ENCODE results near the gene MAS1L.
"Not testable (repeated sequence)": the region's sequence is repeated elsewhere in the genome, so short reads cannot be mapped to it uniquely, and the experiment has no call there.

Gene MAS1L

DNA sequence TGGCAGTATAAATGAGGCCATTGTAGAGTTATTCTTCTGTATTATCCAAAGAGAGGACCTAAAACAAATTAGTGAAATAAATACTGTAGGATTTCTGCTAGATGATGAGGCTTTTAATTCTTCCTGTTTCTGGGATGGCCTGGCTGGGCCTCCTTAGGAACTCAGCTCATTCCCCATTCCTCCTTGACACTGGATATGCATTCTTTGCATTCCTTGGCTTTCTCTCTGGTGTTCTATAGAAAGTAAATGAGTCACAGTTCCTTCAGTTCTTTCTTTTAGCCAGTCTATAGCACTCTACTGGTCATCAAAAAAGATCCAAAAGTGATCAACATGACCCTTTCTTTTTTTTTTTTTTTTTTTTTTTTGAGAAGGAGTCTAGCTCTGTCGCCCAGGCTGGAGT, 40.1 kb downstream of the MAS1L start:
- DNase-seq (ENCODE audit: low spot score) = peak; percentile 47
- Histone ChIP-seq H4K8ac (ENCODE audit: low read depth, low read length) (no peak overlapping the region), H3K27ac (replicated peaks; ENCODE audit: low read length) (peak overlapping the region; percentile 76), H2BK5ac (ENCODE audit: low read length) (no peak overlapping the region), H3K23ac (ENCODE audit: low read depth, low read length, poor library complexity) (no peak overlapping the region), H2BK120ac (ENCODE audit: low read depth, low read length) (no peak overlapping the region), H3K9me3 (replicated peaks in 1 of 2; ENCODE audit: control insufficient read depth in 2 of 2, insufficient read depth in 1 of 2, low read depth in 1 of 2, low read length in 2 of 2) (peaks cover 0 to 3% of the 10 kb centered on the region in 2 donors), H3K4me2 (ENCODE audit: insufficient read depth, low read length, poor library complexity, severe bottlenecking) (no peak overlapping the region), H3K4me3 (ENCODE audit: low read length in 2 of 2) (no peak overlapping the region), H2AFZ (ENCODE audit: low read length) (no peak overlapping the region), H3K4me1 (ENCODE audit: control insufficient read depth in 2 of 2, insufficient read depth in 1 of 2, low read depth in 1 of 2, low read length in 2 of 2) (peaks cover 2 to 3% of the 10 kb centered on the region in 2 donors), H3K79me1 (ENCODE audit: low read depth, low read length) (no peaks in the 10 kb centered on the region), H3K36me3 (replicated peaks in 1 of 2; ENCODE audit: control insufficient read depth in 2 of 2, insufficient read depth in 2 of 2, low read length in 2 of 2) (no peaks in the 10 kb centered on the region), H4K91ac (ENCODE audit: low read depth, low read length, poor library complexity) (no peak overlapping the region), H2BK15ac (ENCODE audit: low read length) (no peak overlapping the region), H3K18ac (ENCODE audit: low read length) (no peak overlapping the region), H3K27me3 (ENCODE audit: control insufficient read depth in 3 of 3, insufficient read depth in 3 of 3, low read depth in 1 of 3, low read length in 3 of 3) (no peaks in the 10 kb centered on the region), H3K4ac (ENCODE audit: low read length) (no peak overlapping the region), H3K14ac (ENCODE audit: low read length) (no peak overlapping the region), H2BK12ac (ENCODE audit: low read length) (no peak overlapping the region), H3K9ac (ENCODE audit: low read depth, low read length, poor library complexity) (no peak overlapping the region), H2AK5ac (ENCODE audit: low read depth, low read length) (no peak overlapping the region)
- no CpG with 5 or more reads among the region's 1 CpG for WGBS, 2 donors (ENCODE audit: extremely low coverage in 2 of 2, insufficient read length in 2 of 2, insufficient replicate concordance in 1 of 2)

DNA sequence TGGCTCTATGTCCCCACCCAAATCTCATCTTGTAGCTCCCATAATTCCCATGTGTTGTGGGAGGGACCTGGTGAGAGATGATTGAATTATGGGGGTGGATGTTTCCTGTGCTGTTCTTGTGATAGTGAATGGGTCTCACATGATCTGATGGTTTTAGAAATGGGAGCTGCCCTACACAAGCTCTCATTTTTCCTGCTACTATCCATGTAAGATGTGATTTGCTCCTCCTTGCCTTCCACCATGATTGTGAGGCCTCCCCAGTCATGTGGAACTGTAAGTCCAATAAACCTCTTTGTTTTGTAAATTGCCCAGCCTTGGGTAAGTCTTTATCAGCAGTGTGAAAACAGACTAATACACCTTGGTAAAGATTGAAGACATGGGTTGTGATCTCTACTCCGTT, 43.7 kb downstream of the MAS1L start:
- H3K79me1 ChIP-seq (ENCODE audit: low read depth, low read length); H3K27ac ChIP-seq (replicated peaks; ENCODE audit: low read length); H3K4me1 ChIP-seq (ENCODE audit: control insufficient read depth in 2 of 2, insufficient read depth in 1 of 2, low read depth in 1 of 2, low read length in 2 of 2); H3K27me3 ChIP-seq (ENCODE audit: control insufficient read depth in 3 of 3, insufficient read depth in 3 of 3, low read depth in 1 of 3, low read length in 3 of 3); H4K91ac ChIP-seq (ENCODE audit: low read depth, low read length, poor library complexity); H2AFZ ChIP-seq (ENCODE audit: low read length); H2AK5ac ChIP-seq (ENCODE audit: low read depth, low read length); H3K4ac ChIP-seq (ENCODE audit: low read length); H3K9ac ChIP-seq (ENCODE audit: low read depth, low read length, poor library complexity); H3K14ac ChIP-seq (ENCODE audit: low read length); H2BK15ac ChIP-seq (ENCODE audit: low read length); H3K4me3 ChIP-seq (ENCODE audit: low read length in 2 of 2); H2BK5ac ChIP-seq (ENCODE audit: low read length); H3K36me3 ChIP-seq (replicated peaks in 1 of 2; ENCODE audit: control insufficient read depth in 2 of 2, insufficient read depth in 2 of 2, low read length in 2 of 2); DNase-seq (ENCODE audit: low spot score); H3K23ac ChIP-seq (ENCODE audit: low read depth, low read length, poor library complexity); H3K18ac ChIP-seq (ENCODE audit: low read length); H3K9me3 ChIP-seq (replicated peaks in 1 of 2; ENCODE audit: control insufficient read depth in 2 of 2, insufficient read depth in 1 of 2, low read depth in 1 of 2, low read length in 2 of 2); H2BK12ac ChIP-seq (ENCODE audit: low read length); H3K4me2 ChIP-seq (ENCODE audit: insufficient read depth, low read length, poor library complexity, severe bottlenecking); H2BK120ac ChIP-seq (ENCODE audit: low read depth, low read length); H4K8ac ChIP-seq (ENCODE audit: low read depth, low read length): not testable (repeated sequence)
- WGBS, 2 donors (ENCODE audit: extremely low coverage in 2 of 2, insufficient read length in 2 of 2, insufficient replicate concordance in 1 of 2) = no CpG with 5 or more reads among the region's 1 CpG

DNA sequence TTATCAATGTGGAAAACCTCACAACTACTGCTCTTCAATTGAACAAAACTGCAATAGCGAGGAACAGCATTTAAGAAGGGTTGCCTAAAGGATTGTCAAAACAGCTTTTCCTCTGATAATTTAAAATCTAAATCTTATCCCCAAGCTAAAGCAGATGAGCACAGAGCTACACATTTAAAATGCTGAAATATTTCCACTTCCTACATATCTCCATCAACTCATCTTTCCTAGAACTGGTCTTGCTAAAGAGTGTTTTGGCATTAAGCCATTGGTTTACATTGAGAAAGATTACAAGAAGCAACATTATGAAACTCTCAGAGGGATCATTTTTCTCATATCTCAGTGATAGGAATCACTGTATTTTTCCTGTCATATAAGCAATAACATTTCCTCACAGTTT, 45.0 kb downstream of the MAS1L start:
- no peaks in the 10 kb centered on the region for H3K27me3 ChIP-seq (ENCODE audit: control insufficient read depth in 3 of 3, insufficient read depth in 3 of 3, low read depth in 1 of 3, low read length in 3 of 3)
- H3K4ac ChIP-seq (ENCODE audit: low read length) = no peak overlapping the region
- no peak overlapping the region for H2BK12ac ChIP-seq (ENCODE audit: low read length)
- H3K79me1 ChIP-seq (ENCODE audit: low read depth, low read length) = no peaks in the 10 kb centered on the region
- no peak overlapping the region for H3K18ac ChIP-seq (ENCODE audit: low read length)
- H4K91ac ChIP-seq (ENCODE audit: low read depth, low read length, poor library complexity) = no peak overlapping the region
- H3K23ac ChIP-seq (ENCODE audit: low read depth, low read length, poor library complexity) = no peak overlapping the region
- no peak overlapping the region for H2AFZ ChIP-seq (ENCODE audit: low read length)
- no peak overlapping the region for H3K9ac ChIP-seq (ENCODE audit: low read depth, low read length, poor library complexity)
- no peaks in the 10 kb centered on the region for H3K36me3 ChIP-seq (replicated peaks in 1 of 2; ENCODE audit: control insufficient read depth in 2 of 2, insufficient read depth in 2 of 2, low read length in 2 of 2)
- DNase-seq (ENCODE audit: low spot score) = no peak
- no peak overlapping the region for H2BK15ac ChIP-seq (ENCODE audit: low read length)
- H3K27ac ChIP-seq (replicated peaks; ENCODE audit: low read length) = no peak overlapping the region
- no peak overlapping the region for H3K4me2 ChIP-seq (ENCODE audit: insufficient read depth, low read length, poor library complexity, severe bottlenecking)
- H2BK120ac ChIP-seq (ENCODE audit: low read depth, low read length) = no peak overlapping the region
- no peak overlapping the region for H4K8ac ChIP-seq (ENCODE audit: low read depth, low read length)
- H3K4me1 ChIP-seq (ENCODE audit: control insufficient read depth in 2 of 2, insufficient read depth in 1 of 2, low read depth in 1 of 2, low read length in 2 of 2) = peaks cover 1 to 2% of the 10 kb centered on the region in 2 donors
- no peak overlapping the region for H2AK5ac ChIP-seq (ENCODE audit: low read depth, low read length)
- no peak overlapping the region for H3K14ac ChIP-seq (ENCODE audit: low read length)
- H2BK5ac ChIP-seq (ENCODE audit: low read length) = no peak overlapping the region
- no peak overlapping the region for H3K4me3 ChIP-seq (ENCODE audit: low read length in 2 of 2)
- peaks cover 0 to 1% of the 10 kb centered on the region in 2 donors for H3K9me3 ChIP-seq (replicated peaks in 1 of 2; ENCODE audit: control insufficient read depth in 2 of 2, insufficient read depth in 1 of 2, low read depth in 1 of 2, low read length in 2 of 2)
- WGBS, 2 donors (ENCODE audit: extremely low coverage in 2 of 2, insufficient read length in 2 of 2, insufficient replicate concordance in 1 of 2) = no CpG with 5 or more reads among the region's 1 CpG

DNA sequence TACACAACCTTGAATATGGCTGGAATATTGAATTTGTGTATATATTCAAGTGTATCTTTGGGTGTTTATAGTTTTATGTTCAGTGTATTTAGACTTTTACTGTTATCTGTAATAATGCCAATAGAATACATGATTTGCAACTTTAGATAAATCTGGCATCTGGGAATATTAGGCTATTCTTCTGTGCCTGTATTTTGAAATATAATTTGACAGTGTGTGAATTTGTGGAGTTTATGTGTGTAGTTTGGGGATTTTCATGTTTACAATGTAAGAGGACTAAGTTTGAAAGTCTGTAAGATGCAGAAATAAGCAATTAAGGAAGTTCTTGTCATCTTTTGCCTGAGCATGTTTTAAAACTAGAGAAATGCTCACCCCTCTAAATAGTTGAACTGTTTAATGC, 48.8 kb downstream of the MAS1L start, which contains the start of gene OR10C1:
Gene OR10C1 (plus strand): TSS at position 301 of the 400 bp plus-strand sequence. CDS start 710 bp downstream, outside the sequence.
- H3K4ac ChIP-seq (ENCODE audit: low read length) = no peak within 1 kb of the TSS
- H3K18ac ChIP-seq (ENCODE audit: low read length) = no peak within 1 kb of the TSS
- no peak for DNase-seq (ENCODE audit: low spot score)
- H3K4me2 ChIP-seq (ENCODE audit: insufficient read depth, low read length, poor library complexity, severe bottlenecking) = no peak within 1 kb of the TSS
- no peak within 1 kb of the TSS for H3K27ac ChIP-seq (replicated peaks; ENCODE audit: low read length)
- no peaks in the 10 kb centered on the region for H3K9me3 ChIP-seq (replicated peaks in 1 of 2; ENCODE audit: control insufficient read depth in 2 of 2, insufficient read depth in 1 of 2, low read depth in 1 of 2, low read length in 2 of 2)
- no peaks in the 10 kb centered on the region for H3K79me1 ChIP-seq (ENCODE audit: low read depth, low read length)
- peak within 1 kb of the TSS; percentile 25 for H2AK5ac ChIP-seq (ENCODE audit: low read depth, low read length)
- no peak within 1 kb of the TSS for H2BK120ac ChIP-seq (ENCODE audit: low read depth, low read length)
- H2AFZ ChIP-seq (ENCODE audit: low read length) = no peak within 1 kb of the TSS
- H3K9ac ChIP-seq (ENCODE audit: low read depth, low read length, poor library complexity) = no peak within 1 kb of the TSS
- H3K14ac ChIP-seq (ENCODE audit: low read length) = no peak within 1 kb of the TSS
- H2BK5ac ChIP-seq (ENCODE audit: low read length) = peak within 1 kb of the TSS; percentile 20
- no peak within 1 kb of the TSS for H4K91ac ChIP-seq (ENCODE audit: low read depth, low read length, poor library complexity)
- no peaks in the 10 kb centered on the region for H3K4me1 ChIP-seq (ENCODE audit: control insufficient read depth in 2 of 2, insufficient read depth in 1 of 2, low read depth in 1 of 2, low read length in 2 of 2)
- no peak within 1 kb of the TSS for H2BK12ac ChIP-seq (ENCODE audit: low read length)
- H2BK15ac ChIP-seq (ENCODE audit: low read length) = peak within 1 kb of the TSS; percentile 5
- no peaks in the 10 kb centered on the region for H3K27me3 ChIP-seq (ENCODE audit: control insufficient read depth in 3 of 3, insufficient read depth in 3 of 3, low read depth in 1 of 3, low read length in 3 of 3)
- H3K23ac ChIP-seq (ENCODE audit: low read depth, low read length, poor library complexity) = no peak within 1 kb of the TSS
- no peak within 1 kb of the TSS for H4K8ac ChIP-seq (ENCODE audit: low read depth, low read length)
- no peaks in the 10 kb centered on the region for H3K36me3 ChIP-seq (replicated peaks in 1 of 2; ENCODE audit: control insufficient read depth in 2 of 2, insufficient read depth in 2 of 2, low read length in 2 of 2)
- H3K4me3 ChIP-seq (ENCODE audit: low read length in 2 of 2) = no peak within 1 kb of the TSS

All from neuronal stem cell (in vitro differentiated cells).